Prostate gland (tissue), 2 donors: Measurements from ENCODE around the gene ST6GALNAC5. TPM values are rescaled to one million over a fixed set of nuclear protein-coding genes. Genes with fewer than 3 reads are reported as not detected.
"Not testable (repeated sequence)": the region's sequence is repeated elsewhere in the genome, so short reads cannot be mapped to it uniquely, and the experiment has no call there.

Source experiments
- DNase-seq: peaks from one replicate; pipeline ENCODE4 v3.0.0-alpha.2; 2019; ENCODE audit warnings: low spot score
- H3K27ac ChIP-seq, 2 donors: fragments of 200-600 bp; sonication (generic); 2 replicates each; pipeline ENCODE4 v1.5.1; 2017 to 2019
- H3K27me3 ChIP-seq: fragments of 200-600 bp; sonication (generic); replicated peaks from 2 replicates; pipeline ENCODE4 v1.5.1; 2019; ENCODE audit not compliant: insufficient read depth
- H3K36me3 ChIP-seq, 2 donors: fragments of 200-600 bp; sonication (generic); 1 replicate in 1 of 2; 2 replicates in 1 of 2; pipeline versions ENCODE4 v1.5.1 to v1.8.1; 2017 to 2019
- H3K4me1 ChIP-seq: fragments of 200-600 bp; sonication (generic); replicated peaks from 2 replicates; pipeline ENCODE4 v1.5.1; 2019
- H3K4me3 ChIP-seq, 2 donors: fragments of 200-600 bp; sonication (generic); 2 replicates each; pipeline ENCODE4 v1.5.1; 2017 to 2019
- H3K9me3 ChIP-seq: fragments of 200-600 bp; sonication (generic); 2 replicates; pipeline ENCODE4 v1.5.1; 2017
- CTCF ChIP-seq, 4 experiments: fragments of 200-600 bp in 2 of 4; fragments of 450-650 bp in 2 of 4; sonication (generic) in 2 of 4; IDR thresholded peaks; 1 replicate in 3 of 4; 2 replicates in 1 of 4; pipeline ENCODE4 v1.5.1; 2016 to 2019; ENCODE audit warnings: antibody characterized with exemption in 4 of 4, mild to moderate bottlenecking in 2 of 4, moderate library complexity in 2 of 4
- POLR2A ChIP-seq: fragments of 450-650 bp; IDR thresholded peaks from one replicate; pipeline ENCODE4 v1.6.1; 2016; ENCODE audit warnings: antibody characterized with exemption, mild to moderate bottlenecking
- POLR2AphosphoS5 ChIP-seq: sonication (generic); formaldehyde crosslinking; IDR thresholded peaks from one replicate; pipeline ENCODE4 v1.6.1; 2017; ENCODE audit warnings: antibody characterized with exemption
- WGBS: methylation state at CpG from one replicate; pipeline ENCODE4 v1.1.5; 2018; 5-methylcytosine and 5-hydroxymethylcytosine counted together
- intact Hi-C: fragments of 100-400 bp; cut with DNase I; formaldehyde crosslinking; loops from one replicate; pipeline ENCODE4 v1.14.2; 2022
- total RNA-seq, 2 donors: library from RNA; depleted of rRNA; stranded (reverse); fragments of >200 nt; gene quantifications; one replicate each; pipeline ENCODE4 v1.1.0, GENCODE V29; 2016

The ST6GALNAC5 gene
- total RNA-seq, 2 donors from 2014 or later, result 4.8 to 18.5 TPM

GRCh38 chr1:76955652-76956051 is 88.4 kb downstream of the ST6GALNAC5 start:
- intact Hi-C loops, result no loop called here
- H3K9me3 ChIP-seq, result no peaks in the 10 kb centered on the region
- no peaks in the 10 kb centered on the region for H3K4me1 ChIP-seq
- no peak overlapping the region for H3K4me3 ChIP-seq
- H3K36me3 ChIP-seq, result no peaks in the 10 kb centered on the region
- no peak overlapping the region for H3K27ac ChIP-seq
- DNase-seq, result no peak
- no peaks in the 10 kb centered on the region for H3K27me3 ChIP-seq
- no peak for TF ChIP-seq POLR2AphosphoS5

- H3K27me3 ChIP-seq, result no peaks in the 10 kb centered on the region
- no peak for DNase-seq
- H3K4me3 ChIP-seq, result no peak overlapping the region
- H3K36me3 ChIP-seq, result no peaks in the 10 kb centered on the region
- TF ChIP-seq CTCF (IDR thresholded peaks at IDR 0.05) (no peak), POLR2A (no peak), POLR2AphosphoS5 (no peak)
- WGBS, result 84% methylated on average over 8 of the region's 8 CpGs
- H3K27ac ChIP-seq, result no peak overlapping the region
- intact Hi-C loops, result no loop called here
- no peaks in the 10 kb centered on the region for H3K4me1 ChIP-seq
- no peaks in the 10 kb centered on the region for H3K9me3 ChIP-seq
Measured at GRCh38 chr1:76957961-76958360, 90.7 kb downstream of the ST6GALNAC5 start.

GRCh38 chr1:76958828-76959227 is 91.5 kb downstream of the ST6GALNAC5 start:
- WGBS, result 76% methylated on average over 4 of the region's 4 CpGs

GRCh38 chr1:76959556-76959955 is 92.3 kb downstream of the ST6GALNAC5 start:
- 74% methylated on average over 4 of the region's 4 CpGs for WGBS
- Histone ChIP-seq H3K27ac (no peak overlapping the region), H3K4me1 (no peaks in the 10 kb centered on the region), H3K4me3 (no peak overlapping the region), H3K36me3 (no peaks in the 10 kb centered on the region), H3K9me3 (no peaks in the 10 kb centered on the region), H3K27me3 (no peaks in the 10 kb centered on the region)
- no peak for TF ChIP-seq POLR2AphosphoS5
- intact Hi-C loops, result no loop called here
- DNase-seq, result no peak

More at GRCh38 chr1:76958828-76959227, 91.5 kb downstream of the ST6GALNAC5 start:
- Histone ChIP-seq H3K27ac (no peak overlapping the region), H3K4me3 (no peak overlapping the region), H3K9me3 (no peaks in the 10 kb centered on the region), H3K27me3 (no peaks in the 10 kb centered on the region), H3K4me1 (no peaks in the 10 kb centered on the region), H3K36me3 (no peaks in the 10 kb centered on the region)
- no peak for DNase-seq
- intact Hi-C loops, result no loop called here
- TF ChIP-seq POLR2AphosphoS5 (no peak), CTCF (IDR thresholded peaks at IDR 0.05) (no peak), POLR2A (no peak)

- Histone ChIP-seq H3K27ac (no peak overlapping the region), H3K9me3 (no peaks in the 10 kb centered on the region), H3K27me3 (no peaks in the 10 kb centered on the region), H3K4me3 (no peak overlapping the region), H3K4me1 (no peaks in the 10 kb centered on the region), H3K36me3 (no peaks in the 10 kb centered on the region)
- WGBS, result 86% methylated on average over 6 of the region's 6 CpGs
- DNase-seq, result no peak
- TF ChIP-seq POLR2A (no peak), POLR2AphosphoS5 (no peak), CTCF (IDR thresholded peaks at IDR 0.05) (no peak)
- intact Hi-C loops, result no loop called here
Measured at GRCh38 chr1:76961181-76961819, 94.0 kb downstream of the ST6GALNAC5 start.

- H3K36me3 ChIP-seq, result no peaks in the 10 kb centered on the region
- TF ChIP-seq CTCF (IDR thresholded peaks at IDR 0.05), result no peak
- no peak for TF ChIP-seq POLR2A
- TF ChIP-seq POLR2AphosphoS5, result no peak
- H3K27me3 ChIP-seq, result no peaks in the 10 kb centered on the region
- H3K9me3 ChIP-seq, result no peaks in the 10 kb centered on the region
- intact Hi-C loops, result no loop called here
- no peak overlapping the region for H3K4me3 ChIP-seq
- no peak overlapping the region for H3K27ac ChIP-seq
- DNase-seq, result no peak
- H3K4me1 ChIP-seq, result no peaks in the 10 kb centered on the region
Measured at GRCh38 chr1:76961820-76962207, 94.5 kb downstream of the ST6GALNAC5 start.

- H3K27me3 ChIP-seq, H3K36me3 ChIP-seq, intact Hi-C loops, H3K27ac ChIP-seq, H3K4me3 ChIP-seq, H3K9me3 ChIP-seq, DNase-seq, H3K4me1 ChIP-seq: not testable (repeated sequence)
- WGBS, result 24% methylated on average over 3 of the region's 3 CpGs
Measured at GRCh38 chr1:76981267-76981666, 114.0 kb downstream of the ST6GALNAC5 start.
